GM12878 (cell line): ENCODE measurements around the gene ZNF592. TPM values are rescaled to one million over a fixed set of nuclear protein-coding genes. Genes with fewer than 3 reads are reported as not detected.

Source experiments
- ATAC-seq: fragments of 200-7000 bp; cut with Tn5 transposase; 3 replicates; pipeline ENCODE4 v1.9.1; 2020; ENCODE audit warnings: mild to moderate bottlenecking, moderate library complexity
- BruUV-seq: library from RNA; stranded (reverse); fragments of 400-500 nt; replicated peaks from 2 replicates; lab custom pipeline; 2021; lab: Mats Ljungman, UMichigan
- CTCF ChIA-PET: fragments of 300-600 bp; sonication (Branson Sonifier 250); formaldehyde crosslinking; extraction: SDS; loops from one replicate; lab custom pipeline; 2021; ENCODE audit warnings: inconsistent platforms; lab: Yijun Ruan, JAX
- POLR2A ChIA-PET: fragments of 350-600 bp; formaldehyde crosslinking; extraction: SDS; loops from one replicate; lab custom pipeline; 2021; ENCODE audit warnings: inconsistent platforms; lab: Charles Lee
- RAD21 ChIA-PET: fragments of 300-600 bp; sonication (Branson Sonifier 250); formaldehyde crosslinking; loops from one replicate; lab custom pipeline; 2023; ENCODE audit warnings: antibody characterized with exemption; ENCODE audit not compliant: unreplicated experiment; lab: Charles Lee
- SMC1A ChIA-PET: fragments of 300-600 bp; sonication (Branson Sonifier 250); formaldehyde crosslinking; loops from one replicate; lab custom pipeline; 2023; ENCODE audit not compliant: unreplicated experiment, uncharacterized antibody; lab: Charles Lee
- DNase-seq: peaks from one replicate; pipeline ENCODE4 v3.0.0-alpha.2; 2011; ENCODE audit warnings: low read depth, low spot score
- FAIRE-seq: peaks from 3 replicates; lab custom pipeline; 2011; peaks lifted over from hg19 to GRCh38; lab: Jason Lieb, UNC
- H2AFZ ChIP-seq: 2 replicates; pipeline ENCODE4 v1.6.0; 2011; ENCODE audit warnings: low read depth, low read length, control low read depth; ENCODE audit not compliant: control insufficient read depth
- H3K27ac ChIP-seq: 2 replicates; pipeline ENCODE4 v1.5.1; 2011; ENCODE audit warnings: control low read depth; ENCODE audit not compliant: control insufficient read depth, insufficient read depth
- H3K27me3 ChIP-seq, 2 experiments: replicated peaks in 1 of 2; 2 replicates each; pipeline versions ENCODE4 v1.6.0 to v1.6.1; 2011; ENCODE audit warnings: low read length in 1 of 2; ENCODE audit not compliant: control insufficient read depth in 2 of 2, insufficient read depth in 2 of 2
- H3K36me3 ChIP-seq, 2 experiments: 2 replicates each; pipeline ENCODE4 v1.5.1; 2011; ENCODE audit warnings: low read length in 1 of 2; ENCODE audit not compliant: control insufficient read depth in 2 of 2, insufficient read depth in 2 of 2
- H3K4me1 ChIP-seq: 2 replicates; pipeline ENCODE4 v1.6.1; 2011; ENCODE audit warnings: mild to moderate bottlenecking, low read length, moderate library complexity, mixed read lengths; ENCODE audit not compliant: control insufficient read depth, insufficient read depth
- H3K4me2 ChIP-seq: 2 replicates; pipeline ENCODE4 v1.6.0; 2011; ENCODE audit warnings: control low read depth; ENCODE audit not compliant: control insufficient read depth, insufficient read depth
- H3K4me3 ChIP-seq: fragments of 200-600 bp; sonication (generic); 2 replicates; pipeline ENCODE4 v1.5.1; 2016
- H3K79me2 ChIP-seq: 2 replicates; pipeline ENCODE4 v1.6.0; 2011; ENCODE audit warnings: low read length; ENCODE audit not compliant: control insufficient read depth, insufficient read depth
- H3K9ac ChIP-seq: 2 replicates; pipeline ENCODE4 v1.8.0; 2011; ENCODE audit warnings: low read length, control low read depth, mixed read lengths; ENCODE audit not compliant: control insufficient read depth, insufficient read depth
- H3K9me3 ChIP-seq: replicated peaks from 3 replicates; pipeline ENCODE4 v1.5.1; 2011; ENCODE audit warnings: mild to moderate bottlenecking, low read length; ENCODE audit not compliant: control insufficient read depth, insufficient read depth
- H4K20me1 ChIP-seq: 2 replicates; pipeline ENCODE4 v1.6.0; 2011; ENCODE audit not compliant: control insufficient read depth, insufficient read depth
- BACH1 ChIP-seq: fragments of 450-650 bp; IDR thresholded peaks from 2 replicates; pipeline ENCODE4 v1.6.1; 2017; ENCODE audit warnings: mild to moderate bottlenecking, borderline replicate concordance
- CTCF ChIP-seq, 3 experiments: IDR thresholded peaks in 2 of 3; conservative IDR thresholded peaks in 1 of 3; 2 replicates each; pipeline ENCODE4 v1.5.1; 2011; ENCODE audit warnings: low read depth in 3 of 3, low read length in 3 of 3, mild to moderate bottlenecking in 3 of 3, control low read depth in 2 of 3, moderate library complexity in 2 of 3, inconsistent platforms in 1 of 3, mixed read lengths in 1 of 3; ENCODE audit not compliant: control insufficient read depth in 2 of 3, insufficient read depth in 1 of 3; ENCODE audit errors: extremely low read depth in 1 of 3
- FOS ChIP-seq: IDR thresholded peaks from 3 replicates; pipeline ENCODE4 v1.6.1; 2011; ENCODE audit warnings: borderline replicate concordance; ENCODE audit not compliant: insufficient read length; ENCODE audit errors: extremely low read depth
- GABPA ChIP-seq: IDR thresholded peaks from 2 replicates; pipeline ENCODE4 v1.6.1; 2014; ENCODE audit warnings: antibody characterized with exemption, low read depth, mild to moderate bottlenecking, inconsistent platforms
- STAT3 ChIP-seq: IDR thresholded peaks from 2 replicates; pipeline ENCODE4 v1.6.1; 2011; ENCODE audit warnings: low read depth, low read length, improper control_type of control experiment
- WRNIP1 ChIP-seq: IDR thresholded peaks from 2 replicates; pipeline ENCODE4 v1.6.1; 2011; ENCODE audit warnings: low read depth, low read length, improper control_type of control experiment, borderline replicate concordance
- ZNF384 ChIP-seq: IDR thresholded peaks from 2 replicates; pipeline ENCODE4 v1.6.1; 2012; ENCODE audit warnings: low read depth, mild to moderate bottlenecking, low read length, improper control_type of control experiment, borderline replicate concordance
- ZNF687 ChIP-seq: fragments of 450-650 bp; IDR thresholded peaks from 2 replicates; pipeline ENCODE4 v1.6.1; 2017; ENCODE audit warnings: mild to moderate bottlenecking, moderate library complexity
- WGBS: methylation state at CpG from one replicate; pipeline ENCODE4 v1.1.6; 2016; ENCODE audit warnings: low lambda C conversion rate; ENCODE audit not compliant: insufficient replicate concordance, insufficient coverage; ENCODE audit errors: missing lambda C conversion rate; 5-methylcytosine and 5-hydroxymethylcytosine counted together
- in situ Hi-C: fragments of 300-500 bp; cut with MboI; formaldehyde crosslinking; loops from 9 replicates; pipeline ENCODE4 v1.14.3; 2018; ENCODE audit warnings: mixed read lengths
- intact Hi-C: fragments of 100-400 bp; cut with micrococcal nuclease; formaldehyde crosslinking; loops from one replicate; pipeline ENCODE4 v1.14.2; 2022; ENCODE audit not compliant: unreplicated experiment
- polyA plus RNA-seq, 11 experiments: library from polyadenylated mRNA; depleted of rRNA in 4 of 11; unstranded in 6 of 11; stranded (reverse) in 5 of 11; fragments of >200 nt; fragmentation: Nextera tagmentation in 4 of 11; fragmentation: Illumina TruSeq in 1 of 11; extraction: Ambion mirVana in 4 of 11; extraction: Trizol in 1 of 11; gene quantifications; 1 replicate in 1 of 11; 2 replicates in 10 of 11; pipeline versions ENCODE4 v1.2.1 to v1.2.3, GENCODE V29; 2011 to 2016; ENCODE audit warnings: inconsistent platforms in 2 of 11, missing spikeins in 2 of 11, low read depth in 1 of 11
- total RNA-seq, 4 experiments: library from RNA; depleted of rRNA in 3 of 4; stranded (reverse); fragments of >200 nt in 3 of 4; fragmentation: Illumina TruSeq in 1 of 4; extraction: Trizol in 1 of 4; gene quantifications; 2 replicates each; pipeline versions ENCODE4 v1.2.1 to v1.2.3, GENCODE V29; 2013 to 2021

The ZNF592 gene
- total and polyA plus RNA-seq, 10 of the 15 experiments (the other 5 are each of a cell fraction or from before 2014, with no cell fraction given): 0.95 to 23.7 (median 8.6) TPM

DNA sequence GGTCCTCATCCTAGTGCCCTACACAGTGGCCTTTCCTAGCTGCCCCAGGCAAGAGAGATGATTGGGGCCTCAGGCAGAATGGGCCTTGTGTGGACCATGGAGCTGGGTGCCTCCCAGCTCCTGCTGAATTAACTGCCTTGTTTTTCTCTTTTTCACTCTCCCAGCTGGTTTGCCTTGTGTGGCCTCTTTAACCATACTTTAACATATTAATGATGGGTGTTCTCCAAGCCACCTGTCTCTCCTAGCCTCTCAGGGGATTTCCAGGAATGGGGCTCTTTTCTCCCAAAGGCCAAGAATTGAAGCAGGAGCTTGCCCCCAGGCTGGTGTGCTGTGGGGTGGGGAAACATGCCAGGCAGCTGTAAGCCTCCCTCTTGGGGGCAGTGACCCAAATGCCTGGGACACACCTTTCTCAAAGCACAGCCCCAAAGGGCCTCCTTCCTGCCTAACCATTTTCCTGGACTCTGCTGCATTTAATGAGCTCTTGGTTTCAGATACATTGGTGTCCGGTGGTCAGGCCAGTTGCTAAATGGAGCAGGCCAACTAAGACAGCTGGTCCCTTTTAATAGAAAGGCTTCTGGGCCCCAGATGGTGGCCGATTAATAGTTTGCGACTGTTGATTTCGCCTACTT, 74.4 kb downstream of the ZNF592 start:
- in situ Hi-C loops: no loop called here
- 65% methylated on average over 4 of the region's 4 CpGs for WGBS

GRCh38 chr15:84823282-84823878, 75.0 kb downstream of the ZNF592 start:
- no peak for ATAC-seq
- Histone ChIP-seq H3K27ac (no peak overlapping the region), H3K36me3 (no peaks in the 10 kb centered on the region), H3K4me2 (no peak overlapping the region), H3K4me1 (no peaks in the 10 kb centered on the region), H2AFZ (no peak overlapping the region), H3K9ac (no peak overlapping the region), H3K9me3 (no peaks in the 10 kb centered on the region), H4K20me1 (no peaks in the 10 kb centered on the region), H3K79me2 (no peaks in the 10 kb centered on the region), H3K4me3 (no peak overlapping the region), H3K27me3 (no peaks in the 10 kb centered on the region; a peak in 2 of 4 replicates)
- RAD21 ChIA-PET: interaction anchor here (1.1 kb wide), 1 partner anchor 105 kb away, joined by 5 read pairs; no protein-coding TSS in a partner anchor
- SMC1A ChIA-PET: interaction anchor here (1.3 to 2.1 kb wide), 5 partner anchors 13 to 225 kb away, joined by 3 to 10 read pairs (median 4); no protein-coding TSS in a partner anchor
- 49% methylated on average over 3 of the region's 3 CpGs for WGBS
- BruUV-seq: no TSS peak
- in situ Hi-C loops (no loop called here), intact Hi-C loops (no loop called here)
- POLR2A ChIA-PET: interaction anchor here (0.8 kb wide), 1 partner anchor 194 kb away, joined by 3 read pairs; no protein-coding TSS in a partner anchor
- no peak for DNase-seq
- CTCF ChIA-PET: interaction anchor here (0.6 to 3.0 kb wide), 6 partner anchors 13 to 236 kb away, joined by 3 to 28 read pairs (median 6); partner anchors contain the start of gene ZSCAN2
- FAIRE-seq: no peak
- no peak for TF ChIP-seq FOS
- TF ChIP-seq ZNF384: no peak
- TF ChIP-seq GABPA: no peak
- no peak for TF ChIP-seq ZNF687
- TF ChIP-seq WRNIP1: no peak
- TF ChIP-seq CTCF (IDR thresholded peaks at IDR 0.05 in 2 of 3, conservative IDR thresholded peaks at IDR 0.05 in 1 of 3; ENCODE audit: control insufficient read depth in 2 of 3, extremely low read depth in 1 of 3, insufficient read depth in 1 of 3, low read depth in 3 of 3, low read length in 3 of 3): no peak
- no peak for TF ChIP-seq BACH1

More for the DNA sequence above, 74.4 kb downstream of the ZNF592 start:
- H3K4me3 ChIP-seq: no peak overlapping the region
- H3K27ac ChIP-seq: no peak overlapping the region
- CTCF ChIA-PET: interaction anchor here (0.6 to 3.0 kb wide), 12 partner anchors 10 to 235 kb away, joined by 3 to 28 read pairs (median 3); partner anchors contain the start of gene ZSCAN2
- FAIRE-seq: no peak
- BruUV-seq: no TSS peak
- H3K79me2 ChIP-seq: no peaks in the 10 kb centered on the region
- no peak overlapping the region for H2AFZ ChIP-seq
- no peaks in the 10 kb centered on the region for H3K4me1 ChIP-seq
- no peak for TF ChIP-seq STAT3
- TF ChIP-seq, all 136 proteins: peak for 0
- Histone ChIP-seq H3K36me3 (no peaks in the 10 kb centered on the region), H3K9me3 (no peaks in the 10 kb centered on the region), H3K9ac (no peak overlapping the region), H4K20me1 (no peaks in the 10 kb centered on the region), H3K4me2 (no peak overlapping the region), H3K27me3 (no peaks in the 10 kb centered on the region; a peak in 2 of 4 replicates)
- ChIA-PET POLR2A (interaction anchor here (0.8 kb wide), 1 partner anchor 194 kb away, joined by 3 read pairs; no protein-coding TSS in a partner anchor), RAD21 (interaction anchor here (0.9 kb wide), 1 partner anchor 87 kb away, joined by 3 read pairs; no protein-coding TSS in a partner anchor), SMC1A (interaction anchor here (0.7 to 2.1 kb wide), 6 partner anchors 11 to 224 kb away, joined by 3 to 15 read pairs (median 4); no protein-coding TSS in a partner anchor)
- intact Hi-C loops: no loop called here
- DNase-seq (no peak), ATAC-seq (no peak)
